ENCODE measurements around the gene LTF. TPM values are rescaled to one million over a fixed set of nuclear protein-coding genes. Genes with fewer than 3 reads are reported as not detected.

Gene LTF
- polyA plus RNA-seq, 1 donor from 2014 or later: not detected

DNA sequence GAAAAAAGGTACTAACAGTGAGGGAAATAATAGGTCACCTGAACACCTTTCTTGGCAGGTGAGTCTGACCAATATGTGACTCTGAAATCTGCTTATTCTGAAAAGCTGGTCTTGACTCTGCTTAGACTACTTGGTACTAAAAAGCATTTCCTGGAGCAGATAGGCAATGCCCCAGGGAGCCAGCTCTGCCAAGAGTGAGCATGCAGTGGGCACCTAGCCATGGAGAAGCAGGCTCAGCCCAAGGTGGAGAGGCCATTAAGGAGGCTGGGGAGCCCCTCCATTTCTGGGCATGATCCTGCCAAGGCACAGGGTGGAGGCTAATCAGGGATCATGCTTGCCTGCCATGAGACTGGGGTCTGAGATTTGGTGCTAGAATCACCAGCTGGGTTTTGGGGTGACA is 1.6 kb upstream of the LTF start:
- no peak for TF ChIP-seq MXI1 (conservative IDR thresholded peaks at IDR 0.05; ENCODE audit: poor library complexity, severe bottlenecking)
- TF ChIP-seq EZH2 (IDR thresholded peaks at IDR 0.05; ENCODE audit: borderline replicate concordance, insufficient read depth, low read length, poor library complexity, severe bottlenecking): no peak
- TF ChIP-seq RAD21 (conservative IDR thresholded peaks at IDR 0.05): no peak
- TF ChIP-seq POLR2AphosphoS5 (IDR thresholded peaks at IDR 0.05): no peak
- TF ChIP-seq, protein P1, sequence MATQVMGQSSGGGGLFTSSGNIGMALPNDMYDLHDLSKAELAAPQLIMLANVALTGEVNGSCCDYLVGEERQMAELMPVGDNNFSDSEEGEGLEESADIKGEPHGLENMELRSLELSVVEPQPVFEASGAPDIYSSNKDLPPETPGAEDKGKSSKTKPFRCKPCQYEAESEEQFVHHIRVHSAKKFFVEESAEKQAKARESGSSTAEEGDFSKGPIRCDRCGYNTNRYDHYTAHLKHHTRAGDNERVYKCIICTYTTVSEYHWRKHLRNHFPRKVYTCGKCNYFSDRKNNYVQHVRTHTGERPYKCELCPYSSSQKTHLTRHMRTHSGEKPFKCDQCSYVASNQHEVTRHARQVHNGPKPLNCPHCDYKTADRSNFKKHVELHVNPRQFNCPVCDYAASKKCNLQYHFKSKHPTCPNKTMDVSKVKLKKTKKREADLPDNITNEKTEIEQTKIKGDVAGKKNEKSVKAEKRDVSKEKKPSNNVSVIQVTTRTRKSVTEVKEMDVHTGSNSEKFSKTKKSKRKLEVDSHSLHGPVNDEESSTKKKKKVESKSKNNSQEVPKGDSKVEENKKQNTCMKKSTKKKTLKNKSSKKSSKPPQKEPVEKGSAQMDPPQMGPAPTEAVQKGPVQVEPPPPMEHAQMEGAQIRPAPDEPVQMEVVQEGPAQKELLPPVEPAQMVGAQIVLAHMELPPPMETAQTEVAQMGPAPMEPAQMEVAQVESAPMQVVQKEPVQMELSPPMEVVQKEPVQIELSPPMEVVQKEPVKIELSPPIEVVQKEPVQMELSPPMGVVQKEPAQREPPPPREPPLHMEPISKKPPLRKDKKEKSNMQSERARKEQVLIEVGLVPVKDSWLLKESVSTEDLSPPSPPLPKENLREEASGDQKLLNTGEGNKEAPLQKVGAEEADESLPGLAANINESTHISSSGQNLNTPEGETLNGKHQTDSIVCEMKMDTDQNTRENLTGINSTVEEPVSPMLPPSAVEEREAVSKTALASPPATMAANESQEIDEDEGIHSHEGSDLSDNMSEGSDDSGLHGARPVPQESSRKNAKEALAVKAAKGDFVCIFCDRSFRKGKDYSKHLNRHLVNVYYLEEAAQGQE (IDR thresholded peaks at IDR 0.05; ENCODE audit: borderline replicate concordance): no peak
- no peak for TF ChIP-seq TAF1 (IDR thresholded peaks at IDR 0.05; ENCODE audit: low read depth)
- no peaks in the 10 kb centered on the region for H4K20me1 ChIP-seq (ENCODE audit: insufficient read depth)
- no peak overlapping the region for H3K27ac ChIP-seq (ENCODE audit: low read length)
- H3K27me3 ChIP-seq (ENCODE audit: insufficient read depth, low read depth, low read length): peaks cover 23% of the 10 kb centered on the region
- no peaks in the 10 kb centered on the region for H3K9me3 ChIP-seq (ENCODE audit: low read length)
- no peak overlapping the region for H3K4me3 ChIP-seq (ENCODE audit: low read length)
- no peak overlapping the region for H3K4me2 ChIP-seq (ENCODE audit: low read length)
- H3K9me2 ChIP-seq (ENCODE audit: insufficient read depth, low read length): no peaks in the 10 kb centered on the region
- no peaks in the 10 kb centered on the region for H3K36me3 ChIP-seq (ENCODE audit: insufficient read depth, low read length)
- H3K9ac ChIP-seq (ENCODE audit: low read length): no peak overlapping the region
- H3F3A ChIP-seq (ENCODE audit: insufficient read depth, low read length, poor library complexity, severe bottlenecking): no peaks in the 10 kb centered on the region
- no peaks in the 10 kb centered on the region for H3K79me2 ChIP-seq (replicated peaks; ENCODE audit: insufficient read depth, low read length)
- no peak overlapping the region for H2AFZ ChIP-seq (ENCODE audit: low read depth, low read length)

GRCh38 chr3:46465196-46465520 is 453 bp upstream of the LTF start:
- H3K4me3 ChIP-seq (ENCODE audit: low read length): no peak overlapping the region
- H3K27me3 ChIP-seq (ENCODE audit: insufficient read depth, low read depth, low read length): peaks cover 23% of the 10 kb centered on the region
- H3K9me2 ChIP-seq (ENCODE audit: insufficient read depth, low read length): no peaks in the 10 kb centered on the region
- H3K4me2 ChIP-seq (ENCODE audit: low read length): no peak overlapping the region
- no peaks in the 10 kb centered on the region for H3K79me2 ChIP-seq (replicated peaks; ENCODE audit: insufficient read depth, low read length)
- H2AFZ ChIP-seq (ENCODE audit: low read depth, low read length): no peak overlapping the region
- H3K9me3 ChIP-seq (ENCODE audit: low read length): peaks cover 6% of the 10 kb centered on the region
- no peaks in the 10 kb centered on the region for H3K36me3 ChIP-seq (ENCODE audit: insufficient read depth, low read length)
- no peak overlapping the region for H3K27ac ChIP-seq (ENCODE audit: low read length)
- no peaks in the 10 kb centered on the region for H4K20me1 ChIP-seq (ENCODE audit: insufficient read depth)
- no peak overlapping the region for H3K9ac ChIP-seq (ENCODE audit: low read length)
- no peaks in the 10 kb centered on the region for H3F3A ChIP-seq (ENCODE audit: insufficient read depth, low read length, poor library complexity, severe bottlenecking)
- TF ChIP-seq TAF1 (IDR thresholded peaks at IDR 0.05; ENCODE audit: low read depth) (no peak), RAD21 (conservative IDR thresholded peaks at IDR 0.05) (no peak), CTCF (IDR thresholded peaks at IDR 0.05; ENCODE audit: poor library complexity, severe bottlenecking) (no peak), EP300 (conservative IDR thresholded peaks at IDR 0.05; ENCODE audit: poor library complexity, severe bottlenecking) (no peak), MXI1 (conservative IDR thresholded peaks at IDR 0.05; ENCODE audit: poor library complexity, severe bottlenecking) (no peak), EZH2 (IDR thresholded peaks at IDR 0.05; ENCODE audit: borderline replicate concordance, insufficient read depth, low read length, poor library complexity, severe bottlenecking) (no peak), POLR2AphosphoS5 (IDR thresholded peaks at IDR 0.05) (no peak), SMC3 (conservative IDR thresholded peaks at IDR 0.05; ENCODE audit: poor library complexity) (no peak)
- TF ChIP-seq, protein P1 (IDR thresholded peaks at IDR 0.05; ENCODE audit: borderline replicate concordance): no peak
